VCaP (cell line): ENCODE data around the gene PLCG1.

Experiments
- H3K27ac ChIP-seq: fragments of 450-650 bp; 2 replicates; pipeline ENCODE4 v1.5.1; 2017
- CTCF ChIP-seq: fragments of 450-650 bp; conservative IDR thresholded peaks from 2 replicates; pipeline ENCODE4 v1.5.1; 2017; ENCODE audit warnings: mild to moderate bottlenecking, moderate library complexity

Gene PLCG1

GRCh38 chr20:41136680-41137613 lies at the start of gene PLCG1:
PLCG1 (plus strand) TSS chr20:41137543; CDS start chr20:41137642, 99 bp downstream.
- H3K27ac ChIP-seq = peak within 1 kb of the TSS; percentile 90
- TF ChIP-seq CTCF = no peak

GRCh38 chr20:41087777-41088176 lies 49.6 kb upstream of the PLCG1 start:
- TF ChIP-seq CTCF = no peak
- H3K27ac ChIP-seq = peak overlapping the region; percentile 86

GRCh38 chr20:41089555-41089954 lies 47.8 kb upstream of the PLCG1 start:
- peak overlapping the region; percentile 86 for H3K27ac ChIP-seq
- TF ChIP-seq CTCF = no peak

GRCh38 chr20:41091927-41092326 lies 45.4 kb upstream of the PLCG1 start:
- H3K27ac ChIP-seq = peak overlapping the region; percentile 86
- no peak for TF ChIP-seq CTCF

- TF ChIP-seq CTCF = no peak
- H3K27ac ChIP-seq = peak overlapping the region; percentile 12; the same call in 1 of the 2 replicates
These were observed 42.8 kb upstream of the PLCG1 start for GRCh38 chr20:41094353-41095055.

GRCh38 chr20:41095110-41095969 lies 42.0 kb upstream of the PLCG1 start:
- H3K27ac ChIP-seq = peak overlapping the region; percentile 12; the same call in 1 of the 2 replicates
- TF ChIP-seq CTCF = peak; percentile 98
